ENCODE measurements around the gene CDC42EP2. TPM values are rescaled to one million over a fixed set of nuclear protein-coding genes. Genes with fewer than 3 reads are reported as not detected.

Gene CDC42EP2
- total and polyA plus RNA-seq, 2 donors (not counting 3 experiments of a cell fraction or from before 2014, with no cell fraction given) = 23.9 to 26.4 TPM

DNA sequence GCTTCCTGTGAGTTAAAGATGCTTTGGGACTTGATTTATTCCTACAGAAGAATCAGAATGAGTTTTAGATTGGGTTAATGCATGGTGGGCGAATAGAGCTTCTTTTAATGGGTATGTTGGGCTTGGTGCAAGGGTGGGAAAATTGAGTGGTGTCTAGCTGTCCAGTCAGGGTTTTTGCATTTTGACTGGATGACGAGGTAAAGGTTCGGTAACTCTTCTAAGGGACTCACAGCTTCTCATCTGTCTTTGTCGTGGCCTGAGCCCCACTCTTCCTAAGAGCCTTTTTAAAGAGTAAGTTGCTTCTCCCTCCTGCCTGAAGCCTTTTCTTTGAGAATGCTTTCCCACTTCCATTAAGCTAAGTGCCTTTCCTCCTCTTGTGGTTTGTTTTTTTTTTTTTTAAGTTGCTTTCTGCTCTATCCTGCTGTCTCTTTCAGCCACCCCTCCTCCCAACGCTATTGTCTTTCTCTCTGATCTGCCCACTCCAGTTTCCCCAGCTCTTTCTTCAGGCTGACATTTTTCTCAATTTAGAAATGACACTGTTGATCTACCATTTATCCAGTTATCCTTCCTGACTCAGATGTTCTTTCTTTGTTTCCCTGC is 20.1 kb downstream of the CDC42EP2 start:
- Histone ChIP-seq H3K27me3 (ENCODE audit: control insufficient read depth in 2 of 2, insufficient read depth in 2 of 2, low read length in 2 of 2) (no peaks in the 10 kb centered on the region), H3K36me3 (ENCODE audit: control insufficient read depth in 2 of 2, extremely low read depth in 1 of 2, insufficient read depth in 2 of 2, low read length in 2 of 2) (peaks cover 0 to 2% of the 10 kb centered on the region in 2 experiments), H3K9me3 (replicated peaks; ENCODE audit: control insufficient read depth, insufficient read depth, low read length) (no peaks in the 10 kb centered on the region), H3K9ac (replicated peaks; ENCODE audit: extremely low read depth, insufficient read depth, low read length) (peak overlapping the region; percentile 92), H3K27ac (ENCODE audit: insufficient read depth, low read depth, low read length) (no peak overlapping the region), H3K4me3 (replicated peaks in 1 of 3; ENCODE audit: insufficient read depth in 1 of 3, low read depth in 1 of 3, low read length in 3 of 3) (peak overlapping the region; percentile 69 to 97 (median 72)), H3K9me1 (replicated peaks; ENCODE audit: control insufficient read depth, extremely low read depth, insufficient read depth, low read length) (no peaks in the 10 kb centered on the region), H2AFZ (ENCODE audit: low read depth, low read length) (no peak overlapping the region), H3K79me2 (ENCODE audit: control insufficient read depth, insufficient read depth, low read length) (peaks cover 54% of the 10 kb centered on the region), H4K20me1 (replicated peaks; ENCODE audit: control insufficient read depth, extremely low read depth, insufficient read depth, low read length) (peaks cover under 1% of the 10 kb centered on the region), H3K4me1 (ENCODE audit: control insufficient read depth, extremely low read depth, insufficient read depth, low read length) (peaks cover 14% of the 10 kb centered on the region), H3K4me2 (ENCODE audit: insufficient read depth, low read length) (peak overlapping the region; percentile 84)
- no TSS peak for BruUV-seq (replicated peaks)
- intact Hi-C loops (cut with micrococcal nuclease) (loop anchor here (5.0 kb wide), 1 partner anchor 127 kb away; no protein-coding TSS in a partner anchor), dilution Hi-C loops (cut with MboI; ENCODE audit: extremely low pct_ligation_motif_present, low sequenced_read_pairs) (no loop called here)
- FAIRE-seq (peak; percentile 8), DNase-seq (ENCODE audit: low read depth, low spot score) (peak; percentile 33)
- POLR2A ChIA-PET = no interaction called here
- CTCF ChIA-PET = interaction anchor here (0.6 to 11.0 kb wide), 6 partner anchors 17 to 109 kb away, joined by 3 to 473 read pairs (median 9); partner anchors contain the start of gene CDC42EP2
- TF ChIP-seq POLR2AphosphoS5 (IDR thresholded peaks at IDR 0.05; ENCODE audit: insufficient read depth, low read depth, low read length) = no peak
- TF ChIP-seq, protein P1, sequence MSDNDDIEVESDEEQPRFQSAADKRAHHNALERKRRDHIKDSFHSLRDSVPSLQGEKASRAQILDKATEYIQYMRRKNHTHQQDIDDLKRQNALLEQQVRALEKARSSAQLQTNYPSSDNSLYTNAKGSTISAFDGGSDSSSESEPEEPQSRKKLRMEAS (IDR thresholded peaks at IDR 0.05; ENCODE audit: insufficient read depth, insufficient read length) = no peak
- TF ChIP-seq POLR2A (IDR thresholded peaks at IDR 0.05; ENCODE audit: low read depth, low read length) = no peak
- no peak for TF ChIP-seq JUN (IDR thresholded peaks at IDR 0.05; ENCODE audit: borderline replicate concordance, insufficient read depth, insufficient read length, low read depth)
- no peak for TF ChIP-seq GATA2 (IDR thresholded peaks at IDR 0.05; ENCODE audit: insufficient read depth, insufficient read length, low read depth, low read length)
- TF ChIP-seq MYC (IDR thresholded peaks at IDR 0.05; ENCODE audit: low read depth, low read length) = no peak
- no peak for TF ChIP-seq FOS (IDR thresholded peaks at IDR 0.05; ENCODE audit: borderline replicate concordance, insufficient read depth, low read length)
- TF ChIP-seq EZH2 (IDR thresholded peaks at IDR 0.05; ENCODE audit: borderline replicate concordance, low read depth, low read length, severe bottlenecking) = no peak
- no peak for TF ChIP-seq CTCF (IDR thresholded peaks at IDR 0.05; ENCODE audit: extremely low read depth in 1 of 2, insufficient read depth in 1 of 2, low read depth in 1 of 2, low read length in 2 of 2)

All from endothelial cell of umbilical vein (primary cell).